Mucosa of descending colon (tissue), 3 donors: ENCODE results near the gene IGSF21. TPM values are rescaled to one million over a fixed set of nuclear protein-coding genes. Genes with fewer than 3 reads are reported as not detected.
A peak's percentile ranks its signal among the peaks of the same experiment; 100 is the strongest.

Experiments
- ATAC-seq: fragments of 200-7000 bp; cut with Tn5 transposase; one replicate; pipeline ENCODE4 v1.9.1; 2020; ENCODE audit warnings: mild to moderate bottlenecking, moderate library complexity
- DNase-seq, 3 donors: peaks; one replicate each; pipeline ENCODE4 v3.0.0-alpha.2; 2020
- H3K36me3 ChIP-seq: fragments of 200-600 bp; one replicate; pipeline ENCODE4 v1.8.0; 2021; ENCODE audit warnings: low read depth, mild to moderate bottlenecking
- H3K4me1 ChIP-seq: fragments of 200-600 bp; one replicate; pipeline ENCODE4 v1.8.0; 2021; ENCODE audit warnings: low read depth, mild to moderate bottlenecking
- H3K4me3 ChIP-seq: fragments of 200-600 bp; one replicate; pipeline ENCODE4 v1.8.0; 2021; ENCODE audit warnings: mild to moderate bottlenecking
- H3K9me3 ChIP-seq: fragments of 200-600 bp; one replicate; pipeline ENCODE4 v1.8.0; 2021; ENCODE audit warnings: mild to moderate bottlenecking
- CTCF ChIP-seq: fragments of 200-600 bp; IDR thresholded peaks from one replicate; pipeline ENCODE4 v1.8.0; 2022; ENCODE audit warnings: antibody characterized with exemption, mild to moderate bottlenecking
- intact Hi-C, 2 donors: fragments of 100-400 bp; cut with DNase I in 1 of 2; cut with micrococcal nuclease in 1 of 2; formaldehyde crosslinking; loops; one replicate each; pipeline versions ENCODE4 v1.11.0 to v1.11.1; 2022; cut with DNase I, micrococcal nuclease
- total RNA-seq, 3 donors: library from RNA; stranded (reverse); fragmentation: NEBNext Ultra II Directional in 2 of 3; extraction: Animal tissue kit (Norgen Biotek cat#: 25700) in 2 of 3; gene quantifications; one replicate each; pipeline versions ENCODE4 v1.2.1 to v1.2.4, GENCODE V29; 2021 to 2023
- donor health status: DM: no; HTN: no; CAD: no; lungs with moderate emphysema.
- donor health status: DM: no; HTN: no; CAD: no.
- donor health status: DM: no; HTN: yes; CAD: no.

The IGSF21 gene
- total RNA-seq, 3 donors from 2014 or later: 0.70 to 1.4 (median 0.96) TPM

- H3K9me3 ChIP-seq: no peaks in the 10 kb centered on the region
- no peak for ATAC-seq
- H3K36me3 ChIP-seq: no peaks in the 10 kb centered on the region
Measured at GRCh38 chr1:18146886-18147285, 39.3 kb downstream of the IGSF21 start.

GRCh38 chr1:18147672-18148071, 40.1 kb downstream of the IGSF21 start:
- intact Hi-C loops: no loop called here
- no peaks in the 10 kb centered on the region for H3K36me3 ChIP-seq
- no peak for DNase-seq
- H3K4me3 ChIP-seq: no peak overlapping the region
- no peak for ATAC-seq
- H3K4me1 ChIP-seq: peaks cover 12% of the 10 kb centered on the region
- no peaks in the 10 kb centered on the region for H3K9me3 ChIP-seq
- TF ChIP-seq CTCF: no peak

More at GRCh38 chr1:18146886-18147285, 39.3 kb downstream of the IGSF21 start:
- intact Hi-C loops: no loop called here
- TF ChIP-seq CTCF: no peak
- no peak overlapping the region for H3K4me3 ChIP-seq
- H3K4me1 ChIP-seq: peaks cover 12% of the 10 kb centered on the region
- no peak for DNase-seq

DNA sequence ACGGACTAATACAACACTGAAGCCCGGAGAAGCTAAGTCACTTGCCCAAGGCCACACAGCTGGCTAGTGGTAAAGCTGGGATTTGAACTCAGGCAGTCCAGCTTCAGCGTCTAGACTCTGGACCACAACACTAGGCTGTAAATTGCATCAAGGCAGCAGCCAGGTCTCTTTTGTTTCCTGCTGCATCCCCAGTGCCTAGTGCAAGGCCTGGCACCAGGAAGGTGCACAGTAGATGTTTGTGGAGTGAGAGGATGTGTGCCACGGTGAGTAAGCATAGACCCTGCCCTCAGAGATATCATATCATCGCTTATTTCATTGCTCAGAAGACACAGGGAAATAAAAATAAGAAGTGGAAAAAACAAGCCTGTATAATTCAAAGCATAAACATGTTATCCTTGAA, 40.9 kb downstream of the IGSF21 start:
- peak; percentile 10 for ATAC-seq
- TF ChIP-seq CTCF: no peak

GRCh38 chr1:18149027-18149641, 41.5 kb downstream of the IGSF21 start:
- Histone ChIP-seq H3K9me3 (no peaks in the 10 kb centered on the region), H3K4me1 (peaks cover 12% of the 10 kb centered on the region), H3K4me3 (no peak overlapping the region), H3K36me3 (no peaks in the 10 kb centered on the region)
- DNase-seq: no peak
- no peak for TF ChIP-seq CTCF
- intact Hi-C loops: no loop called here
- no peak for ATAC-seq

More for the DNA sequence above, 40.9 kb downstream of the IGSF21 start:
- no peak for DNase-seq
- intact Hi-C loops: no loop called here
- H3K9me3 ChIP-seq: no peaks in the 10 kb centered on the region
- H3K4me3 ChIP-seq: no peak overlapping the region
- no peaks in the 10 kb centered on the region for H3K36me3 ChIP-seq
- H3K4me1 ChIP-seq: peaks cover 12% of the 10 kb centered on the region

- TF ChIP-seq CTCF: no peak
- ATAC-seq (no peak), DNase-seq (no peak)
- Histone ChIP-seq H3K9me3 (no peaks in the 10 kb centered on the region), H3K4me1 (peaks cover under 1% of the 10 kb centered on the region), H3K4me3 (no peak overlapping the region), H3K36me3 (no peaks in the 10 kb centered on the region)
- intact Hi-C loops: no loop called here
Measured at GRCh38 chr1:18151436-18152122, 44.0 kb downstream of the IGSF21 start.
